Heart left ventricle (tissue), 13 donors: ENCODE measurements around the gene PSD4.

Experiments
- POLR2A ChIP-seq, 2 donors: fragments of 450-650 bp; IDR thresholded peaks; one replicate each; pipeline ENCODE4 v1.6.1; 2017; ENCODE audit warnings: antibody characterized with exemption in 2 of 2, mild to moderate bottlenecking in 2 of 2, moderate library complexity in 2 of 2
- TF ChIP-seq, protein P1 (sequence below), 12 donors: fragments of 200-600 bp; sonication (generic) in 4 of 12; IDR thresholded peaks; one replicate each; pipeline versions ENCODE4 v1.5.0 to v1.8.0; 2018 to 2022; ENCODE audit warnings: antibody characterized with exemption in 12 of 12, mild to moderate bottlenecking in 5 of 12
- donor health status: ischemic (EF 13 %, LVEDD 7.1; RV severe dilation, severe dysfunction).
- donor health status: DM: no; HTN: yes; CAD: no.
- donor health status: DM: no; HTN: no; CAD: no.
- donor health status: ischemic (EF 25% LVEDD 6.9; RV normal size, moderate dysfunction).
- donor health status: ischemic (EF 25% LVEDD 5.7; RV mildly dilated, moderate dysfunction).
- donor health status: ischemic (EF 35%, LVEDD 5.7; RV mildly dilated, moderate dysfunction).
- donor health status: nonischemic (EF 11% LVEDD 7.7; RV severe dilation, severe dysfunction).
- donor health status: DM: yes; HTN: yes; CAD: no.
- donor health status: PGD.
- donor health status: ischemic (EF 29% LVEDD 5.4; RV normal size, mild dysfunction).
- donor health status: nonischemic (EF 23%, LVEDD 6.1; RV moderate dilation, normal function).

DNA sequence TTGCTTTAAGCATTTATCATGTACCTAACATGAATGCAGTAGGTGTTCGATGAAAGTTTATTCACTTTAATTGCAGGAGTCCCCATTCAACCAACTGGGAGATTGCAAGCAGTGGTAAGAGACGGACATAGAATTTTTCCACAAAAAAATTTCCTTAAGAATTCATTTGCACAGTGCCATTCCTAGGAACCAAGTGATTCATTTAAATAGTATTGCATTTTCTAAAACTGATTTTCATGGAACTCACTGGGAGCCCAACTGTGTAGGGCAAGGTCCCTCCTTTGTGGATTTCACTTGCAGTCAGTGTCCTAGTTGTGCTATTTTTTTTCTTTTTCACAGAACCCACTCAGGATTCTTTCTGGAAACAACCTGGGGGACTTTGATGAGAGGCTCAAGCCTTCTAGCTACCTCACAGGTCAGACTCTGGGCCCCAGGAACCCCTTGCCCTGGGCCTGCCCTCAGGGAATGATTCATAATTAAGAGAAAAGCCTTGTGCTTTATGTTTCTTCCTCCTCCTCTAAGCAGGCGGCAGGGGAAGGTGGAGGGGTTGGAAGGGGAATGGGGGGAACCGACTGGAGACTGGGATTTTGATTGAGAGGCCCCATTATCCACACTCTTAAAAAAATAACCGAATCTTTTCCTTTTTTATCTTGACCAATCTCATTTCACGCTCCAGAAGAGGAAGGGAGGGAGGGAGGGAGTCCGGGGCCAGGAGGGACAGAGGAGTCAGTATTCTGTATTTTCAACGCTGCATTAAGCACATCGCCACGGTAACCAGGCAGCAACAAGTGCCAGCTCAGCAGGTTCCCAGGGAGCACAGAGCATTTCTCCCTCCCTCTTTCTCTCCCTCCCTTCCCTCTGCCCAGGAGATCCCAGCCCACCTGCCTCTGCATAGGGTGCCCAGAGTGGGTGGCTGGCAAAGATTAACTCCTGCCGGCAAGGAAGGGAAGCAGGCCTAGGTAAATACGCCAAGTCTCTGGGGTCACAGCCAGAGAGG is 51.8 kb downstream of the PSD4 start:
- TF ChIP-seq, protein P1, sequence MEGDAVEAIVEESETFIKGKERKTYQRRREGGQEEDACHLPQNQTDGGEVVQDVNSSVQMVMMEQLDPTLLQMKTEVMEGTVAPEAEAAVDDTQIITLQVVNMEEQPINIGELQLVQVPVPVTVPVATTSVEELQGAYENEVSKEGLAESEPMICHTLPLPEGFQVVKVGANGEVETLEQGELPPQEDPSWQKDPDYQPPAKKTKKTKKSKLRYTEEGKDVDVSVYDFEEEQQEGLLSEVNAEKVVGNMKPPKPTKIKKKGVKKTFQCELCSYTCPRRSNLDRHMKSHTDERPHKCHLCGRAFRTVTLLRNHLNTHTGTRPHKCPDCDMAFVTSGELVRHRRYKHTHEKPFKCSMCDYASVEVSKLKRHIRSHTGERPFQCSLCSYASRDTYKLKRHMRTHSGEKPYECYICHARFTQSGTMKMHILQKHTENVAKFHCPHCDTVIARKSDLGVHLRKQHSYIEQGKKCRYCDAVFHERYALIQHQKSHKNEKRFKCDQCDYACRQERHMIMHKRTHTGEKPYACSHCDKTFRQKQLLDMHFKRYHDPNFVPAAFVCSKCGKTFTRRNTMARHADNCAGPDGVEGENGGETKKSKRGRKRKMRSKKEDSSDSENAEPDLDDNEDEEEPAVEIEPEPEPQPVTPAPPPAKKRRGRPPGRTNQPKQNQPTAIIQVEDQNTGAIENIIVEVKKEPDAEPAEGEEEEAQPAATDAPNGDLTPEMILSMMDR (IDR thresholded peaks at IDR 0.05) = no peak
- TF ChIP-seq POLR2A (IDR thresholded peaks at IDR 0.05) = no peak
